Activated CD4-positive, CD25-positive, alpha-beta regulatory T cell (primary cell): ENCODE data around the gene FXYD2.
"Not testable (repeated sequence)": the region's sequence is repeated elsewhere in the genome, so short reads cannot be mapped to it uniquely, and the experiment has no call there.

Source experiments
- DNase-seq, 4 experiments: peaks; one replicate each; lab custom pipeline; 2025; lab: John Stamatoyannopoulos, UW

FXYD2 gene

GRCh38 chr11:117824571-117825537 lies at the start of gene FXYD2:
Gene FXYD2, minus strand, starts transcription at chr11:117824744. Its CDS starts 66 bp downstream, at chr11:117824678.
- no peak for DNase-seq

- DNase-seq: no peak
Observed at GRCh38 chr11:117873828-117874125, 49.2 kb upstream of the FXYD2 start.

- DNase-seq: no peak
Observed at GRCh38 chr11:117872975-117873827, 48.7 kb upstream of the FXYD2 start.

GRCh38 chr11:117872420-117872961 lies 47.9 kb upstream of the FXYD2 start:
- no peak for DNase-seq

- no peak for DNase-seq
Observed at GRCh38 chr11:117871784-117872183, 47.2 kb upstream of the FXYD2 start.

- no peak for DNase-seq
Observed at GRCh38 chr11:117871160-117871559, 46.6 kb upstream of the FXYD2 start.

GRCh38 chr11:117870103-117870952 lies 45.8 kb upstream of the FXYD2 start:
- DNase-seq: no peak

GRCh38 chr11:117869604-117870003 lies 45.1 kb upstream of the FXYD2 start:
- no peak for DNase-seq

- DNase-seq: no peak
Observed at GRCh38 chr11:117868815-117869561, 44.4 kb upstream of the FXYD2 start.

GRCh38 chr11:117868088-117868487 lies 43.5 kb upstream of the FXYD2 start:
- no peak for DNase-seq

- no peak for DNase-seq
Observed at GRCh38 chr11:117866526-117866925, 42.0 kb upstream of the FXYD2 start.

GRCh38 chr11:117865546-117865945 lies 41.0 kb upstream of the FXYD2 start:
- not testable (repeated sequence) for DNase-seq

GRCh38 chr11:117863383-117863782 lies 38.8 kb upstream of the FXYD2 start:
- DNase-seq: no peak

GRCh38 chr11:117862753-117863152 lies 38.2 kb upstream of the FXYD2 start:
- DNase-seq: no peak

GRCh38 chr11:117862019-117862725 lies 37.6 kb upstream of the FXYD2 start:
- no peak for DNase-seq

- DNase-seq: no peak
Observed at GRCh38 chr11:117861151-117862018, 36.8 kb upstream of the FXYD2 start.

- no peak for DNase-seq
Observed at GRCh38 chr11:117860139-117860538, 35.6 kb upstream of the FXYD2 start.

GRCh38 chr11:117859488-117860112 lies 35.1 kb upstream of the FXYD2 start:
- DNase-seq: no peak

GRCh38 chr11:117859061-117859460 lies 34.5 kb upstream of the FXYD2 start:
- DNase-seq: no peak
